ENCODE results near the gene PACRGL. TPM values are rescaled to one million over a fixed set of nuclear protein-coding genes. Genes with fewer than 3 reads are reported as not detected.
"Not testable (repeated sequence)": the region's sequence is repeated elsewhere in the genome, so short reads cannot be mapped to it uniquely, and the experiment has no call there.

The PACRGL gene
- total and polyA plus RNA-seq, 2 donors from 2014 or later = 11.3 to 22.4 TPM

GRCh38 chr4:20723019-20723418, 22.8 kb downstream of the PACRGL start:
- peaks cover 4 to 5% (median 5%) of the 10 kb centered on the region in 3 donors for H3K36me3 ChIP-seq (ENCODE audit: control insufficient read depth in 2 of 3, insufficient read depth in 3 of 3, low read length in 3 of 3)
- no peak for FAIRE-seq
- H3K27ac ChIP-seq (ENCODE audit: low read depth in 2 of 2, low read length in 2 of 2) = no peak overlapping the region

GRCh38 chr4:20723463-20723862, 23.2 kb downstream of the PACRGL start:
- FAIRE-seq (no peak), DNase-seq (no peak)
- H3K9ac ChIP-seq (ENCODE audit: low read length in 3 of 3) = no peak overlapping the region
- peaks cover 4 to 5% (median 5%) of the 10 kb centered on the region in 3 donors for H3K36me3 ChIP-seq (ENCODE audit: control insufficient read depth in 2 of 3, insufficient read depth in 3 of 3, low read length in 3 of 3)
- no peaks in the 10 kb centered on the region for H3K4me1 ChIP-seq (ENCODE audit: control insufficient read depth in 2 of 3, insufficient read depth in 2 of 3, low read depth in 1 of 3, low read length in 3 of 3)
- no peaks in the 10 kb centered on the region for H3K27me3 ChIP-seq (ENCODE audit: control insufficient read depth, insufficient read depth, low read length)
- H3K4me3 ChIP-seq (ENCODE audit: low read length in 3 of 3) = no peak overlapping the region
- no peak overlapping the region for H3K27ac ChIP-seq (ENCODE audit: low read depth in 2 of 2, low read length in 2 of 2)
- intact Hi-C loops (cut with DNase I) = no loop called here
- H3K9me3 ChIP-seq (ENCODE audit: control insufficient read depth in 2 of 3, insufficient read depth in 1 of 3, low read length in 3 of 3) = no peaks in the 10 kb centered on the region
- no peak for TF ChIP-seq CTCF (IDR thresholded peaks at IDR 0.05; ENCODE audit: borderline replicate concordance, extremely low read depth, insufficient read depth)

More at GRCh38 chr4:20723019-20723418, 22.8 kb downstream of the PACRGL start:
- Histone ChIP-seq H3K4me1 (ENCODE audit: control insufficient read depth in 2 of 3, insufficient read depth in 2 of 3, low read depth in 1 of 3, low read length in 3 of 3) (no peaks in the 10 kb centered on the region), H3K9ac (ENCODE audit: low read length in 3 of 3) (no peak overlapping the region), H3K27me3 (ENCODE audit: control insufficient read depth, insufficient read depth, low read length) (no peaks in the 10 kb centered on the region), H3K9me3 (ENCODE audit: control insufficient read depth in 2 of 3, insufficient read depth in 1 of 3, low read length in 3 of 3) (no peaks in the 10 kb centered on the region), H3K4me3 (ENCODE audit: low read length in 3 of 3) (no peak overlapping the region)
- TF ChIP-seq CTCF (IDR thresholded peaks at IDR 0.05; ENCODE audit: borderline replicate concordance, extremely low read depth, insufficient read depth) = no peak
- intact Hi-C loops (cut with DNase I) = no loop called here
- no peak for DNase-seq

- FAIRE-seq (no peak), DNase-seq (no peak)
- no peaks in the 10 kb centered on the region for H3K9me3 ChIP-seq (ENCODE audit: control insufficient read depth in 2 of 3, insufficient read depth in 1 of 3, low read length in 3 of 3)
- H3K9ac ChIP-seq (ENCODE audit: low read length in 3 of 3) = no peak overlapping the region
- H3K27me3 ChIP-seq (ENCODE audit: control insufficient read depth, insufficient read depth, low read length) = no peaks in the 10 kb centered on the region
- peaks cover 4 to 5% (median 5%) of the 10 kb centered on the region in 3 donors for H3K36me3 ChIP-seq (ENCODE audit: control insufficient read depth in 2 of 3, insufficient read depth in 3 of 3, low read length in 3 of 3)
- intact Hi-C loops (cut with DNase I) = no loop called here
- no peak for TF ChIP-seq CTCF (IDR thresholded peaks at IDR 0.05; ENCODE audit: borderline replicate concordance, extremely low read depth, insufficient read depth)
- H3K4me1 ChIP-seq (ENCODE audit: control insufficient read depth in 2 of 3, insufficient read depth in 2 of 3, low read depth in 1 of 3, low read length in 3 of 3) = no peaks in the 10 kb centered on the region
- H3K4me3 ChIP-seq (ENCODE audit: low read length in 3 of 3) = no peak overlapping the region
- no peak overlapping the region for H3K27ac ChIP-seq (ENCODE audit: low read depth in 2 of 2, low read length in 2 of 2)
Observed at GRCh38 chr4:20724915-20725314, 24.7 kb downstream of the PACRGL start.

GRCh38 chr4:20735931-20736330, 35.7 kb downstream of the PACRGL start:
- TF ChIP-seq CTCF (IDR thresholded peaks at IDR 0.05; ENCODE audit: borderline replicate concordance, extremely low read depth, insufficient read depth) = no peak
- DNase-seq (no peak), FAIRE-seq (no peak)
- peaks cover 0 to 11% (median 0%) of the 10 kb centered on the region in 3 donors for H3K9me3 ChIP-seq (ENCODE audit: control insufficient read depth in 2 of 3, insufficient read depth in 1 of 3, low read length in 3 of 3)
- no peak overlapping the region for H3K9ac ChIP-seq (ENCODE audit: low read length in 3 of 3)
- no peak overlapping the region for H3K4me3 ChIP-seq (ENCODE audit: low read length in 3 of 3)
- peaks cover 2 to 13% (median 4%) of the 10 kb centered on the region in 3 donors for H3K36me3 ChIP-seq (ENCODE audit: control insufficient read depth in 2 of 3, insufficient read depth in 3 of 3, low read length in 3 of 3)
- intact Hi-C loops (cut with DNase I) = no loop called here
- no peaks in the 10 kb centered on the region for H3K4me1 ChIP-seq (ENCODE audit: control insufficient read depth in 2 of 3, insufficient read depth in 2 of 3, low read depth in 1 of 3, low read length in 3 of 3)
- H3K27me3 ChIP-seq (ENCODE audit: control insufficient read depth, insufficient read depth, low read length) = no peaks in the 10 kb centered on the region
- no peak overlapping the region for H3K27ac ChIP-seq (ENCODE audit: low read depth in 2 of 2, low read length in 2 of 2)

DNA sequence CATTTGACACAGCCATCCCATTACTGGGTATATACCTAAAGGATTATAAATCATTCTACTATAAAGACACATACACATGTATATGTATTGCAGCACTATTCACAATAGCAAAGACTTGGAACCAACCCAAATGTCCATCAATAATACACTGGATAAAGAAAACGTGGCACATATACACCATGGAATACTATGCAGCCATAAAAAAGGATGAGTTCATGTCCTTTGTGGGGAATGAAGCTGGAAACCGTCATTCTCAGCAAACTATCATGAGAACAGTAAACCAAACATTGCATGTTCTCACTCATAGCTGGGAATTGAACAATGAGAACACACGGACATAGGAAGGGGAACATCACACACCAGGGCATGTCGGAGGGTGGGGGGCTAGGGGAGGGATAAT, 45.7 kb downstream of the PACRGL start:
- H3K9ac ChIP-seq (ENCODE audit: low read length in 3 of 3); H3K4me3 ChIP-seq (ENCODE audit: low read length in 3 of 3); H3K4me1 ChIP-seq (ENCODE audit: control insufficient read depth in 2 of 3, insufficient read depth in 2 of 3, low read depth in 1 of 3, low read length in 3 of 3); FAIRE-seq; H3K9me3 ChIP-seq (ENCODE audit: control insufficient read depth in 2 of 3, insufficient read depth in 1 of 3, low read length in 3 of 3); DNase-seq; H3K27me3 ChIP-seq (ENCODE audit: control insufficient read depth, insufficient read depth, low read length); H3K36me3 ChIP-seq (ENCODE audit: control insufficient read depth in 2 of 3, insufficient read depth in 3 of 3, low read length in 3 of 3); H3K27ac ChIP-seq (ENCODE audit: low read depth in 2 of 2, low read length in 2 of 2); intact Hi-C loops (cut with DNase I): not testable (repeated sequence)
